Measurements from ENCODE around the gene HSD17B3.
"Not testable (repeated sequence)": the region's sequence is repeated elsewhere in the genome, so short reads cannot be mapped to it uniquely, and the experiment has no call there.

HSD17B3 gene

GRCh38 chr9:96192710-96193109 is 109.3 kb downstream of the HSD17B3 start:
- DNase-seq = no peak

DNA sequence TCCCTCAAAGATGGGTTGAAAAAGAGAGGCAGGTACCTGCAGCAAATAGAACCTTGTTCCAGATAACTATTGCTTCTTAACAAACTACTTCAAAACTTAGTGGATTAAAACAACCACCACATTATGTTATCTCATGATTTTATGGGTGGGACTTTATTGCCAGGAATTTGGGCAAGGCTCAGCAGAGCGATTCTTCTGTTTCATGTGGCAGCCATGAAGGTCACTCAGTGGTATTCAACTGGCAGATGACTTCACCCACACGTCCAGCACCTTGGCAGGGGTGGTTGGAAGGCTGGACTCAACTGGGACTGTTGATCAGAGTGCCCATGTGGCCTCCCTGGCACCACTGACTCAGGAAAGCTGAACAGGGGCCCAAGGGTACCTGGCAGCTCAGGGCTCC is 112.0 kb downstream of the HSD17B3 start:
- DNase-seq = no peak

GRCh38 chr9:96189581-96189980 is 112.4 kb downstream of the HSD17B3 start:
- DNase-seq = not testable (repeated sequence)

- no peak for DNase-seq
These were observed 113.4 kb downstream of the HSD17B3 start for GRCh38 chr9:96188571-96188970.

DNA sequence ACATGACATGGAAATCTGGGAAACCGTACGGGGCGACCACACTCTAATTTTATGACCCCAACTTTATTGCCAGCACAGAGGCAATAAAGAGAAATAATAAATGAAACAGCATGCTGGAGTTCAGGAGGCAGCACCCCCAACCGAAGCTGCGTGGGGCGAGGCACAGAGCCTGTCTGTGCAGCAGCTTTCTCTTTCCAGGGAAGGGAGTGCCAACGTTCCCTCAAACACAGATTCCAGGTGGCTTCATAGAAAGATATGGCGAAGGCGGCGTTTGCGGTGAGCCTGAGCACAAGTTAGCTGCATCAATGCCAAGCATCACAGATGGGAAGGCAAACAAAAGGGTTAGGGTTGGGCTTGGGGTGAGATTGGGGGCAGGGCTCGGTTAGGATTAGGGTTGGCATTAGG is 114.8 kb downstream of the HSD17B3 start:
- DNase-seq = no peak

GRCh38 chr9:96186591-96187011 is 115.4 kb downstream of the HSD17B3 start:
- DNase-seq = no peak

DNA sequence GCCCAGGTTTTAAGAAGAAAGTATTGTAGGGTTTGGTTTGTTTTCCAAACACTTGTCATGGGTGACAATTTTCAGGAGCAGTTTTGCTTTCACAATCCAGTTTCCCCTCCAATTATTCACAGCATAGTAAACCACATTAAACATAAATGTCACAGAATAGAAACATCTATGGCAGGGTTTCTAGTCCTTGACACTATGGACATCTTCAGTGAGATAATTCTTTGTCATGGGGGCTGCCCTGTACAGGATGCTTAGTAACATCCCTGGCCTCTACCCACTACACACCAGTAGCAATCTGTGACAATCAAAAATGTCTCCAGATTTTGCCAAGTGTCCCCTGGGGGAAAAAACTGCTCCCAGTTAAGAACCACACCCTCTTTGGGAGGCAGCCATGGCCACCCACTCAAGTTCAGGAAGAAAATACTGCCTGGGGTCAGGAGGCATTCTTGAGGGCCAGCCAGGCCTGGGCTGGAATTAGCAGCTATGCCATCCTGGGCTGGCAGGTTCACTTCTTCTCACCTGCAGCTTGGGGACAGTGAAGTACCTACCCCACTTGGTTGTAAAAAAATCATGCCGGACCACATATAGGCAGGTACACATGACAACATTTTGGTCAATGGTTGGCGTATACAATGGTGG is 116.3 kb downstream of the HSD17B3 start:
- no peak for DNase-seq

Data from stimulated activated CD8-positive, alpha-beta memory T cell treated with anti-CD3 and anti-CD28 coated beads, Interleukin-4, amount 100 ng/mL, for 48 hours (primary cell).